ENCODE results near the gene KRTAP16-1. TPM values are rescaled to one million over a fixed set of nuclear protein-coding genes. Genes with fewer than 3 reads are reported as not detected.
"Not testable (repeated sequence)": the region's sequence is repeated elsewhere in the genome, so short reads cannot be mapped to it uniquely, and the experiment has no call there.

The KRTAP16-1 gene
- total RNA-seq: not detected

GRCh38 chr17:41308918-41309359 lies at the start of gene KRTAP16-1:
TSS of gene KRTAP16-1 (minus strand) at chr17:41309309. CDS start at chr17:41309253, 56 bp downstream.
- DNase-seq: no peak

GRCh38 chr17:41354536-41354935 lies 45.4 kb upstream of the KRTAP16-1 start:
- DNase-seq: no peak

- no peak for DNase-seq
Measured at GRCh38 chr17:41352597-41353366, 43.7 kb upstream of the KRTAP16-1 start.

GRCh38 chr17:41351177-41351576 lies 42.1 kb upstream of the KRTAP16-1 start:
- no peak for DNase-seq

GRCh38 chr17:41350381-41350878 lies 41.3 kb upstream of the KRTAP16-1 start, which contains the start of gene KRT33A:
TSS of gene KRT33A (minus strand) at chr17:41350828. CDS start at chr17:41350767, 61 bp downstream.
- not testable (repeated sequence) for DNase-seq

- DNase-seq: no peak
Measured at GRCh38 chr17:41347869-41348760, 39.0 kb upstream of the KRTAP16-1 start.

GRCh38 chr17:41346421-41346820 lies 37.3 kb upstream of the KRTAP16-1 start:
- not testable (repeated sequence) for DNase-seq

GRCh38 chr17:41345992-41346391 lies 36.9 kb upstream of the KRTAP16-1 start:
- no peak for DNase-seq

- DNase-seq: no peak
Measured at GRCh38 chr17:41343029-41343428, 33.9 kb upstream of the KRTAP16-1 start.

GRCh38 chr17:41340934-41341861 lies 32.1 kb upstream of the KRTAP16-1 start:
- no peak for DNase-seq

GRCh38 chr17:41340494-41340893 lies 31.4 kb upstream of the KRTAP16-1 start:
- DNase-seq: no peak

GRCh38 chr17:41339571-41340172 lies 30.6 kb upstream of the KRTAP16-1 start:
- DNase-seq: no peak

- peak; percentile 69 for DNase-seq
Measured at GRCh38 chr17:41338961-41339485, 29.9 kb upstream of the KRTAP16-1 start.

- no peak for DNase-seq
Measured at GRCh38 chr17:41335747-41336146, 26.6 kb upstream of the KRTAP16-1 start.

- DNase-seq: no peak
Measured at GRCh38 chr17:41334385-41335305, 25.5 kb upstream of the KRTAP16-1 start.

GRCh38 chr17:41333836-41334235 lies 24.7 kb upstream of the KRTAP16-1 start:
- no peak for DNase-seq

GRCh38 chr17:41333098-41333497 lies 24.0 kb upstream of the KRTAP16-1 start:
- no peak for DNase-seq

GRCh38 chr17:41332239-41332638 lies 23.1 kb upstream of the KRTAP16-1 start:
- no peak for DNase-seq

GRCh38 chr17:41331606-41332005 lies 22.5 kb upstream of the KRTAP16-1 start:
- DNase-seq: no peak
